ENCODE measurements around the gene MACROD2.
A peak's percentile ranks its signal among the peaks of the same experiment; 100 is the strongest.

Gene MACROD2

DNA sequence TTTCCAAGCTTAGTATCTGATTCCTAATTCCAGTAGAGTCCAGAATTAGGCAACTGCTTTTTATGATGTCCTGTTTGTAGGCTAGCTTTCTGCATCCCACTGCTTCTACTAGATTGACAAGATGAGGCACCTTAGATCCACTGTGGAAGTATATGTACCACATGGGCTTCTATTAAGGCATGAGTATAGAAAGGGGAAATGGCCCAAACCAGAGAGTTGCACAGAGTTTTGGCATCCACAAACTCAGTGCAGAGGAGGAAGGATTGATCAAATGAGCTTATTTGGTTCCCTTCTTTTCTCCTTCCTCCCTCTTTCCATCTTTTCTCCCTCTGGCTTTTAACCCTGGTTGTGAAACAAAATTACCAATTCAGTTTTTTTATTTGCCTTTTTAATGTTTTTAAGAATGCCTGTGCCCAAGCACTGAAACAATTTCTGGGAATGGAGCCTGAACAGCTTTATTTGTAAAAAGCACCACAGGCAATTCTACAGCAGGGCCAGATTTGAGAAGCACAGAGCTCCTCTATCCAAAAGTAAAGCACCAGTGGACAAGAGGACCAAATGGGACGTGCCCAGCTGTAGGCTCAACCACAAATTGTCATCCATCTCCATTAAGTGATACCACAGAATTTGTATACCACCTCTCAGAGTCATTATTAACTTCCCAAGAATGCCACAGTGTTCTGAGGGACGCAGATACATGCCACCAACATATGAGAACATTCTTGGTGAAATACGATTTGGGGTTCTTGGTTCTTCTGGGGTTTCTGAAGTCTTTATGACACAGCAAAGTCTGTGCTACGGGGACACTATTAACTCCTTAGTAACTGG is 1608.9 kb downstream of the MACROD2 start:
- DNase-seq (ENCODE audit: insufficient read length, low spot score): no peak
- TF ChIP-seq POLR2A (IDR thresholded peaks at IDR 0.05; ENCODE audit: low read depth, low read length) (no peak), TAF1 (IDR thresholded peaks at IDR 0.05; ENCODE audit: low read depth, low read length) (no peak), SPI1 (IDR thresholded peaks at IDR 0.05; ENCODE audit: low read depth, low read length) (0 out of 2 replicates have a peak, but pooled peaks have one; percentile 1), PAX5 (IDR thresholded peaks at IDR 0.05; ENCODE audit: insufficient read depth, low read length, severe bottlenecking) (no peak), POU2F2 (IDR thresholded peaks at IDR 0.05; ENCODE audit: low read depth, low read length) (no peak)
- no peak for FAIRE-seq

DNA sequence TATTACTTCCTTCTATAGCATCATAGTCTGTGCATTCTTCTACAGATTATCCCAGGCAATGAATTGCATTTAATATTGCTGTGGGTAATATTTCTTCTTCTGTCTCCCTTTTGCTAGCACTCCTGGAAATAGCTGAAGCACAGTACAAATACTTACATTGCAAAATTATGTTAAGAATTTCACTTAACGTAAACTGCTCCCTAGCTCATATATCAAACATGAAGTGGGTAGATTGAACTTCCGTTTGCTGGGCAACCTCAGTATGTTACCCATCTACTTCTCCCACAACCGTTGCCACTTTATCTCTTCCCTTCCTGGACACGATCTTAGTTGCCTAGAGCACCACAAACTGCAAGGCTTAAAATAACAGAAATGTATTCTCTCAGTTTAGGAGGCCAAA is 1614.6 kb downstream of the MACROD2 start:
- FAIRE-seq (no peak), DNase-seq (ENCODE audit: insufficient read length, low spot score) (no peak)
- TF ChIP-seq POU2F2 (IDR thresholded peaks at IDR 0.05; ENCODE audit: low read depth, low read length) (no peak), TAF1 (IDR thresholded peaks at IDR 0.05; ENCODE audit: low read depth, low read length) (no peak), POLR2A (IDR thresholded peaks at IDR 0.05; ENCODE audit: low read depth, low read length) (no peak), POLR2AphosphoS5 (IDR thresholded peaks at IDR 0.05; ENCODE audit: low read depth, low read length) (no peak), PAX5 (IDR thresholded peaks at IDR 0.05; ENCODE audit: insufficient read depth, low read length, severe bottlenecking) (no peak), SPI1 (IDR thresholded peaks at IDR 0.05; ENCODE audit: low read depth, low read length) (no peak)

DNA sequence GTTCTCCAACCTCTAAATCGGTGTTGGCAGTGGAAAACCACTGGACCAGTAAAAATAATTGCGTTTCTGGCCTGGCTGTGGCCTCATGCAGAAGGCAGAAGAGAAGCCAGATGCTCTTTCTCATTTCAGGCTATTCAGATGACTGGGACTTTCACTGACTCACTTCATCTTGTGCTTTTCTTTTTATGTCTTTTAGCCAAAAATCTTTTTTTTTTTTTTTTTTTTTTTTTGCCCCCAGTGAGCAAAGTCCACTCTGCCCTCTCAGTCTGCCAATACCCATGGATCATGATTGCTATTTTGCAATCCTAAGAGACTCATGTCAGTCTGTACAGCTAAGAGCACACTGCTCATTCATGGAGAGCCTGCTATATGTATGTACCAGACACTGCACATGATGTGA is 1615.5 kb downstream of the MACROD2 start:
- no peak for DNase-seq (ENCODE audit: insufficient read length, low spot score)
- TF ChIP-seq POU2F2 (IDR thresholded peaks at IDR 0.05; ENCODE audit: low read depth, low read length) (no peak), PAX5 (IDR thresholded peaks at IDR 0.05; ENCODE audit: insufficient read depth, low read length, severe bottlenecking) (no peak), POLR2AphosphoS5 (IDR thresholded peaks at IDR 0.05; ENCODE audit: low read depth, low read length) (no peak), SPI1 (IDR thresholded peaks at IDR 0.05; ENCODE audit: low read depth, low read length) (no peak), POLR2A (IDR thresholded peaks at IDR 0.05; ENCODE audit: low read depth, low read length) (no peak), TAF1 (IDR thresholded peaks at IDR 0.05; ENCODE audit: low read depth, low read length) (no peak)
- no peak for FAIRE-seq

DNA sequence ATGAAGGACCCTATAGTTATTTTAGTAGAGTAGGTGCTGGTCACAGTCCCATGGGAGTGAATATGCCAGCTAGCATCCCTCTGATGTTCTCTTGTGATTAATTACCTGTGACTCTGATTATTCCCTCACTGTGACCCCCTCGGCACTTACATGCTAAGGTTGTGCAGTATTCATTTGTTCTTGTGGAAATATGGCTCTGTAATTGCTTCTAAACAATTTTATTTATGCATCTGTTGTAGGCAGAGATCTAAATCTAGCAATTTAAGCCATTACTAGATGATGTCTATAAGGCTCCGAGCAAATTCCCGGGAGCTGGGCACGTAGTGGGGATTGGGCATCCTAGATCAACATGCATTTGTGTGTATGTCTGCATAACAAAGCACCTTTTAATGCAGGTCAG is 1616.2 kb downstream of the MACROD2 start:
- TF ChIP-seq POU2F2 (IDR thresholded peaks at IDR 0.05; ENCODE audit: low read depth, low read length) (no peak), POLR2A (IDR thresholded peaks at IDR 0.05; ENCODE audit: low read depth, low read length) (no peak), TAF1 (IDR thresholded peaks at IDR 0.05; ENCODE audit: low read depth, low read length) (no peak), POLR2AphosphoS5 (IDR thresholded peaks at IDR 0.05; ENCODE audit: low read depth, low read length) (no peak), SPI1 (IDR thresholded peaks at IDR 0.05; ENCODE audit: low read depth, low read length) (no peak), PAX5 (IDR thresholded peaks at IDR 0.05; ENCODE audit: insufficient read depth, low read length, severe bottlenecking) (no peak)
- DNase-seq (ENCODE audit: insufficient read length, low spot score): no peak
- FAIRE-seq: no peak

GRCh38 chr20:15612198-15612597 is 1616.9 kb downstream of the MACROD2 start:
- DNase-seq (ENCODE audit: insufficient read length, low spot score) (no peak), FAIRE-seq (no peak)
- TF ChIP-seq POLR2AphosphoS5 (IDR thresholded peaks at IDR 0.05; ENCODE audit: low read depth, low read length): no peak
- no peak for TF ChIP-seq PAX5 (IDR thresholded peaks at IDR 0.05; ENCODE audit: insufficient read depth, low read length, severe bottlenecking)
- TF ChIP-seq TAF1 (IDR thresholded peaks at IDR 0.05; ENCODE audit: low read depth, low read length): no peak
- no peak for TF ChIP-seq SPI1 (IDR thresholded peaks at IDR 0.05; ENCODE audit: low read depth, low read length)
- no peak for TF ChIP-seq POLR2A (IDR thresholded peaks at IDR 0.05; ENCODE audit: low read depth, low read length)
- TF ChIP-seq POU2F2 (IDR thresholded peaks at IDR 0.05; ENCODE audit: low read depth, low read length): no peak

- DNase-seq (ENCODE audit: insufficient read length, low spot score) (no peak), FAIRE-seq (no peak)
- TF ChIP-seq POLR2A (IDR thresholded peaks at IDR 0.05; ENCODE audit: low read depth, low read length) (no peak), PAX5 (IDR thresholded peaks at IDR 0.05; ENCODE audit: insufficient read depth, low read length, severe bottlenecking) (no peak), TAF1 (IDR thresholded peaks at IDR 0.05; ENCODE audit: low read depth, low read length) (no peak), POU2F2 (IDR thresholded peaks at IDR 0.05; ENCODE audit: low read depth, low read length) (no peak), POLR2AphosphoS5 (IDR thresholded peaks at IDR 0.05; ENCODE audit: low read depth, low read length) (no peak), SPI1 (IDR thresholded peaks at IDR 0.05; ENCODE audit: low read depth, low read length) (no peak)
Measured at GRCh38 chr20:15612769-15613168, 1617.5 kb downstream of the MACROD2 start.

- FAIRE-seq: no peak
- TF ChIP-seq PAX5 (IDR thresholded peaks at IDR 0.05; ENCODE audit: insufficient read depth, low read length, severe bottlenecking): no peak
- no peak for TF ChIP-seq POLR2A (IDR thresholded peaks at IDR 0.05; ENCODE audit: low read depth, low read length)
- TF ChIP-seq POLR2AphosphoS5 (IDR thresholded peaks at IDR 0.05; ENCODE audit: low read depth, low read length): no peak
- no peak for TF ChIP-seq POU2F2 (IDR thresholded peaks at IDR 0.05; ENCODE audit: low read depth, low read length)
- no peak for TF ChIP-seq TAF1 (IDR thresholded peaks at IDR 0.05; ENCODE audit: low read depth, low read length)
- TF ChIP-seq SPI1 (IDR thresholded peaks at IDR 0.05; ENCODE audit: low read depth, low read length): no peak
- no peak for DNase-seq (ENCODE audit: insufficient read length, low spot score)
Measured at GRCh38 chr20:15613530-15613929, 1618.2 kb downstream of the MACROD2 start.

DNA sequence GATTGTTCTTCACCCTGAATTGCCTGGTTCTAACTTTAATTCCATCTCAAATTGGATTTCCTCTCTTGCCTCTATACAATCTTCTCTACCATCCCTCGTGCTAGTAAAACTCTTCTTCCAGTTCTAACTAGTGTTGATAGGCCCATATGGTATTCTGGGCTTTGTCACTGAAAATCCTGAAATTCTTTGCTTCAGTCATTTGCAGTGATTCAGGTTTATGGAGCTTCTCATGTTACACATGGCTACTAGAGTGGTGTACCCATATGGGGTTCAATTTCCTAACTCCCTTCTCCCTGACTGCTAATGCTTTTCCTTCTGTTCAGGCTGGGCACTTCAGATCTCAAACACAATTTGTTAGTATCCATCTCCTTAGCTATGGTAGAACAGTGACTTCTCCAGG is 1621.3 kb downstream of the MACROD2 start:
- no peak for TF ChIP-seq TAF1 (IDR thresholded peaks at IDR 0.05; ENCODE audit: low read depth, low read length)
- TF ChIP-seq PAX5 (IDR thresholded peaks at IDR 0.05; ENCODE audit: insufficient read depth, low read length, severe bottlenecking): no peak
- no peak for TF ChIP-seq SPI1 (IDR thresholded peaks at IDR 0.05; ENCODE audit: low read depth, low read length)
- no peak for TF ChIP-seq POLR2A (IDR thresholded peaks at IDR 0.05; ENCODE audit: low read depth, low read length)
- no peak for TF ChIP-seq POU2F2 (IDR thresholded peaks at IDR 0.05; ENCODE audit: low read depth, low read length)
- DNase-seq (ENCODE audit: insufficient read length, low spot score): no peak
- no peak for FAIRE-seq

GRCh38 chr20:15618110-15618509 is 1622.8 kb downstream of the MACROD2 start:
- no peak for TF ChIP-seq PAX5 (IDR thresholded peaks at IDR 0.05; ENCODE audit: insufficient read depth, low read length, severe bottlenecking)
- TF ChIP-seq POU2F2 (IDR thresholded peaks at IDR 0.05; ENCODE audit: low read depth, low read length): no peak
- TF ChIP-seq TAF1 (IDR thresholded peaks at IDR 0.05; ENCODE audit: low read depth, low read length): no peak
- no peak for TF ChIP-seq POLR2A (IDR thresholded peaks at IDR 0.05; ENCODE audit: low read depth, low read length)
- TF ChIP-seq POLR2AphosphoS5 (IDR thresholded peaks at IDR 0.05; ENCODE audit: low read depth, low read length): no peak
- no peak for TF ChIP-seq SPI1 (IDR thresholded peaks at IDR 0.05; ENCODE audit: low read depth, low read length)
- FAIRE-seq (no peak), DNase-seq (ENCODE audit: insufficient read length, low spot score) (no peak)
